PC-9 (cell line): ENCODE results near the gene NOP53.

Experiments used
- EZH2 ChIP-seq: fragments of 200-600 bp; sonication (generic); IDR thresholded peaks from 2 replicates; pipeline ENCODE4 v1.8.0; 2017; ENCODE audit warnings: antibody characterized with exemption, low read depth
- TF ChIP-seq, protein P1 (sequence below): fragments of 200-600 bp; sonication (generic); conservative IDR thresholded peaks from 2 replicates; pipeline ENCODE4 v1.6.1; 2017; ENCODE audit warnings: mixed run types, antibody characterized with exemption, mild to moderate bottlenecking, moderate library complexity

DNA sequence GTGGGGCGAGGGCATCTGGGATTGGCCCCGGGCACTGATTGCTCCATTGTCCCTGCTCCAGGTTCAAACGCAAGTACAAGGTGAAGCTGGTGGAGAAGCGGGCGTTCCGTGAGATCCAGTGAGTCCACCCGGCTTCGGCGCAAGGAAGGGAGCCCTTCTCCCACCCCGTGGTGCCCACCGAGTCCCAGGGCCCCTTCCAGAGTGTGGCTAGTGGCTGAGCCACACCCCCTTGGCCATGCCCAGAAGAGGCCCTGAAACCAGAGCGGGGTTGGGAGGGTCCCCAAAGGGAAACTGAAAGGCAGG is 11.2 kb downstream of the NOP53 start:
- TF ChIP-seq, protein P1, sequence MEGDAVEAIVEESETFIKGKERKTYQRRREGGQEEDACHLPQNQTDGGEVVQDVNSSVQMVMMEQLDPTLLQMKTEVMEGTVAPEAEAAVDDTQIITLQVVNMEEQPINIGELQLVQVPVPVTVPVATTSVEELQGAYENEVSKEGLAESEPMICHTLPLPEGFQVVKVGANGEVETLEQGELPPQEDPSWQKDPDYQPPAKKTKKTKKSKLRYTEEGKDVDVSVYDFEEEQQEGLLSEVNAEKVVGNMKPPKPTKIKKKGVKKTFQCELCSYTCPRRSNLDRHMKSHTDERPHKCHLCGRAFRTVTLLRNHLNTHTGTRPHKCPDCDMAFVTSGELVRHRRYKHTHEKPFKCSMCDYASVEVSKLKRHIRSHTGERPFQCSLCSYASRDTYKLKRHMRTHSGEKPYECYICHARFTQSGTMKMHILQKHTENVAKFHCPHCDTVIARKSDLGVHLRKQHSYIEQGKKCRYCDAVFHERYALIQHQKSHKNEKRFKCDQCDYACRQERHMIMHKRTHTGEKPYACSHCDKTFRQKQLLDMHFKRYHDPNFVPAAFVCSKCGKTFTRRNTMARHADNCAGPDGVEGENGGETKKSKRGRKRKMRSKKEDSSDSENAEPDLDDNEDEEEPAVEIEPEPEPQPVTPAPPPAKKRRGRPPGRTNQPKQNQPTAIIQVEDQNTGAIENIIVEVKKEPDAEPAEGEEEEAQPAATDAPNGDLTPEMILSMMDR, result no peak
- TF ChIP-seq EZH2, result no peak
